NB4 (cell line): ENCODE measurements around the gene NOS3.

Experiments used
- DNase-seq: peaks from one replicate; pipeline ENCODE4 v3.0.0; 2010; ENCODE audit warnings: low read depth
- H3K4me3 ChIP-seq: one replicate; pipeline ENCODE4 v1.5.1; 2011; ENCODE audit warnings: mild to moderate bottlenecking, low read depth, low read length, moderate library complexity
- MYC ChIP-seq: IDR thresholded peaks from 2 replicates; pipeline ENCODE4 v1.6.1; 2011; ENCODE audit warnings: low read depth, low read length
- POLR2A ChIP-seq: IDR thresholded peaks from 2 replicates; pipeline ENCODE4 v1.6.1; 2011; ENCODE audit warnings: mild to moderate bottlenecking; ENCODE audit not compliant: insufficient read length; ENCODE audit errors: extremely low read depth
- TF ChIP-seq, protein P1 (sequence below): IDR thresholded peaks from one replicate; pipeline ENCODE4 v1.5.1; 2012; ENCODE audit warnings: low read depth, low read length
- TF ChIP-seq, protein P2 (sequence below): IDR thresholded peaks from 2 replicates; pipeline ENCODE4 v1.6.1; 2011; ENCODE audit warnings: low read depth, low read length

Gene NOS3

DNA sequence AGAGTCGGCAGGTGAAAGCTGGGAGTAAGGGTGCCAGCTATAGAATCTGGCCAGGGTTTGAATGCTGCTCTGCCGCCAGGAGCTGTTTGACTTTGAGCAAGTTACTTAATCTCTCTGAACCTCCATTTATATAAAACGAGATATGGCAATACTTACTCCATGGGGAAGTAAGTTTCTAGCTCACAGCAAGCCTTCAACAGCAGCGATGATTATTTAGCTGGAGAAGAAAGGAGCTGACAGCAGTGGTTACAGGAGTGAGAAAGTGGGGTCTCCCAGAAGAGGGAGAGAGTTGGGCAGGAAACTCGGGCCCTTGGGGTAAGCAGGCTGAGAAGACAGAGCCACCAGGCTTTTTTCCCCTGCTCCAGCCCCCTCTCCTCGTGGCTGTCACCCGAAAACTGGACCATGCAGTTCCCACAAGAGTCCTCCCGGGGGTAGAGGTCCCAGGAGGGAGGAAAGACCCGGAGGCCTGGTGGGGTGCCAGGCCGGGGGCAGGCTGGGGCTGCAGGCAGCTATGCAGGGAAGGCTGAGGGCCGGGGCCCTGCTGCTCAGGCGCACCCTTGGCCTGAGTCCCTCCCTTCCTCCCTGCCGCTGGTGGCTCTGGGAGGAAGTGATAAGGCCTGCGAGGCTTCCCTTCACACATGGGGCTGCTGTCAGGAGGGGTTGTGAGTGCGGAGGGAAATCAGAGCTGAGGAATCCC lies 3.5 kb downstream of the NOS3 start:
- peak; percentile 89 for DNase-seq
- TF ChIP-seq POLR2A, result peak; percentile 34
- peak; percentile 77 for TF ChIP-seq MYC
- TF ChIP-seq, protein P1, sequence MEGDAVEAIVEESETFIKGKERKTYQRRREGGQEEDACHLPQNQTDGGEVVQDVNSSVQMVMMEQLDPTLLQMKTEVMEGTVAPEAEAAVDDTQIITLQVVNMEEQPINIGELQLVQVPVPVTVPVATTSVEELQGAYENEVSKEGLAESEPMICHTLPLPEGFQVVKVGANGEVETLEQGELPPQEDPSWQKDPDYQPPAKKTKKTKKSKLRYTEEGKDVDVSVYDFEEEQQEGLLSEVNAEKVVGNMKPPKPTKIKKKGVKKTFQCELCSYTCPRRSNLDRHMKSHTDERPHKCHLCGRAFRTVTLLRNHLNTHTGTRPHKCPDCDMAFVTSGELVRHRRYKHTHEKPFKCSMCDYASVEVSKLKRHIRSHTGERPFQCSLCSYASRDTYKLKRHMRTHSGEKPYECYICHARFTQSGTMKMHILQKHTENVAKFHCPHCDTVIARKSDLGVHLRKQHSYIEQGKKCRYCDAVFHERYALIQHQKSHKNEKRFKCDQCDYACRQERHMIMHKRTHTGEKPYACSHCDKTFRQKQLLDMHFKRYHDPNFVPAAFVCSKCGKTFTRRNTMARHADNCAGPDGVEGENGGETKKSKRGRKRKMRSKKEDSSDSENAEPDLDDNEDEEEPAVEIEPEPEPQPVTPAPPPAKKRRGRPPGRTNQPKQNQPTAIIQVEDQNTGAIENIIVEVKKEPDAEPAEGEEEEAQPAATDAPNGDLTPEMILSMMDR, result no peak
- TF ChIP-seq, protein P2, sequence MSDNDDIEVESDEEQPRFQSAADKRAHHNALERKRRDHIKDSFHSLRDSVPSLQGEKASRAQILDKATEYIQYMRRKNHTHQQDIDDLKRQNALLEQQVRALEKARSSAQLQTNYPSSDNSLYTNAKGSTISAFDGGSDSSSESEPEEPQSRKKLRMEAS, result peak; percentile 84
- no peak overlapping the region for H3K4me3 ChIP-seq

DNA sequence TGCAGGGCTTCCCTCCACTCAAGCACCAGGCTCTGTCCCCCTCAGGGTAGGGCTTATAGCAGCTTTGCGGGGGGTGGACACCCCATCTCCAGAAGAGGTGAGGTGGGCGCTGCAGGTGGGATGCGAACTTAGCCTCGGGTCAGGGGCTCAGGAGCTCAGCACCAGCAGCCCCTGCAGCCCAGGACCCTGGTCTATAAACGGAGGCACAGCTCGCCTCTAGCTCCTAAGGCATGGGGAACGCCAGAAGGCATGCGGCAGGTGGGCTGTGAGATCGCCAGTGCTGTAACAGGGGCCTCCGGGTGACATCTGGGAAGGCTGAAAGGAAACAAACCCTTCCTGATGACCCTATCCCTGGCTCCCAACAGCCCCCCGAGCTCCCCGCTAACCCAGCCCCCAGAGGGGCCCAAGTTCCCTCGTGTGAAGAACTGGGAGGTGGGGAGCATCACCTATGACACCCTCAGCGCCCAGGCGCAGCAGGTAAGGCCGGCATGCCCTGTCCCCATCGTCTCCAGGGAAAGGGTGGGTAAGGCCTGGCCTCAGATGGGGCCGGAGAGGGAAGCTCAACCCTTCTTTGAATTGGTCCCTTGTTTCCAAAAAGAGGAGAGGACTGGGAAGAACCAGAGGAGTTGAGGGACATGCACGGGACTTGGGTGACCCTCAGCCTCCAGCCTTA lies 4.2 kb downstream of the NOS3 start:
- DNase-seq, result no peak
- H3K4me3 ChIP-seq, result no peak overlapping the region

DNA sequence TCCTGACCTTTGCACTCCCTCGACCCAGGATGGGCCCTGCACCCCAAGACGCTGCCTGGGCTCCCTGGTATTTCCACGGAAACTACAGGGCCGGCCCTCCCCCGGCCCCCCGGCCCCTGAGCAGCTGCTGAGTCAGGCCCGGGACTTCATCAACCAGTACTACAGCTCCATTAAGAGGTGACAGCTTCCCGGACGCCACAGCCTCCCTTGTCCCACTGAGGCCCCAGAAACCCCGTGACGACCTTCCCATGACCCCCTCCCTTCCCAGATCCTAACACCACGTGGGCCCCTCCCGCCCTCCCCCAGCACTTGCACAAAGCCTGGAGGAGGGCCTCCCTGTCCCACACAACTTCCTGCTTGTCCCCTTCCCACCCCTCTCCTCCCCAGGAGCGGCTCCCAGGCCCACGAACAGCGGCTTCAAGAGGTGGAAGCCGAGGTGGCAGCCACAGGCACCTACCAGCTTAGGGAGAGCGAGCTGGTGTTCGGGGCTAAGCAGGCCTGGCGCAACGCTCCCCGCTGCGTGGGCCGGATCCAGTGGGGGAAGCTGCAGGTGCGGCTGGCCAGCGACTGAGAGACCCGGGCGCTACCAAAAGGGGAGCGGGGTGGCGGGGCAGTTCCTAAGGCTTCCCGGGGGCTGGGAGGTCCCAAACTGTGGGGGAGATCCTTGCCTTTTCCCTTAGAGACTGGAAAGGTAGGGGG lies 5.7 kb downstream of the NOS3 start:
- TF ChIP-seq MYC, result no peak
- TF ChIP-seq, protein P1, result peak; percentile 4
- no peak overlapping the region for H3K4me3 ChIP-seq
- DNase-seq, result peak; percentile 86

More for the DNA sequence above, 4.2 kb downstream of the NOS3 start:
- TF ChIP-seq, protein P2, result no peak
- TF ChIP-seq MYC (no peak), POLR2A (no peak)
- TF ChIP-seq, protein P1, result no peak

DNA sequence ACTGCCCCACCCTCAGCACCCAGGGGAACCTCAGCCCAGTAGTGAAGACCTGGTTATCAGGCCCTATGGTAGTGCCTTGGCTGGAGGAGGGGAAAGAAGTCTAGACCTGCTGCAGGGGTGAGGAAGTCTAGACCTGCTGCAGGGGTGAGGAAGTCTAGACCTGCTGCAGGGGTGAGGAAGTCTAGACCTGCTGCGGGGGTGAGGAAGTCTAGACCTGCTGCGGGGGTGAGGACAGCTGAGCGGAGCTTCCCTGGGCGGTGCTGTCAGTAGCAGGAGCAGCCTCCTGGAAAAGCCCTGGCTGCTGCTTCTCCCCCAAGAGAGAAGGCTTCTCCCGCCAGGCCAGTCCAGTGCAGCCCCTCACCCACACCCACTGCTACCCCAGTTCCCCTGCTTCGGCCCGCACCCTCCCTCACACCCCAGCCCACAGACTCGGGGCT lies 6.3 kb downstream of the NOS3 start:
- no peak for TF ChIP-seq MYC
- TF ChIP-seq, protein P1, result no peak
- no peak for TF ChIP-seq POLR2A
- TF ChIP-seq, protein P2, result no peak
- no peak overlapping the region for H3K4me3 ChIP-seq
- DNase-seq, result peak; percentile 57

DNA sequence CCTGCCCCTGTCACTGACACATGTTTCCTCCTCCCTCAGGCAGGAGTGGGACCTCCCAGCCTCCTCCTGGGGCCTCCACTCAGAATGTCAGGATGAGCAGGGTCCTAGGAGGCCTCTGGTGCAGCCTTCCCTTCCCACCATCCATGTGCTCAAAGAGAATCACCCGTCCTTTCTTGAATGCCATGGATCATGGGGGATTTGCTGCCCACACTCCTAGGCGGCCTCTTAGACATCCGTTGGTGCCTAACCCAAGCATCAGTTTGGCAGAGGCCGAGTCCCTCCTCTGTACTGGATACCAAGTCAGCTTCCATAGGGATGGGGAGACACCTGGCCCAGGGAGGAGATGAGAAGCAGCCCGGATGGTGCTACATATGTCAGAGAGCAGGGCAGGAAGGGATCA lies 7.0 kb downstream of the NOS3 start:
- DNase-seq, result no peak
- no peak for TF ChIP-seq POLR2A
- TF ChIP-seq, protein P2, result no peak
- TF ChIP-seq, protein P1, result no peak
- TF ChIP-seq MYC, result no peak
- H3K4me3 ChIP-seq, result no peak overlapping the region
